Activated CD8-positive, alpha-beta memory T cell treated with anti-CD3 and anti-CD28 coated beads for 36 hours (primary cell): ENCODE measurements around the gene CT47C1. TPM values are rescaled to one million over a fixed set of nuclear protein-coding genes. Genes with fewer than 3 reads are reported as not detected.

ENCODE experiments used
- total RNA-seq, 2 experiments: library from RNA; stranded (reverse); gene quantifications; one replicate each; pipeline ENCODE4 v1.2.3, GENCODE V29; 2021

CT47C1 gene
- total RNA-seq, 2 experiments from 2014 or later, result not detected

Other genes with a start within 250 kb of the CT47C1 start
- not detected for gene ZCCHC12, start 249.2 kb upstream of the CT47C1 start, total RNA-seq
- 1 to 10 TPM; 2.3 to 2.4 TPM for gene LONRF3, start 98.4 kb upstream of the CT47C1 start, total RNA-seq
- gene KIAA1210, start 54.8 kb downstream of the CT47C1 start, total RNA-seq, result not detected
- 10 to 100 TPM; 50.7 to 51.7 TPM for gene PGRMC1, start 163.3 kb downstream of the CT47C1 start, total RNA-seq